Measurements from ENCODE around the gene PLK3.

DNA sequence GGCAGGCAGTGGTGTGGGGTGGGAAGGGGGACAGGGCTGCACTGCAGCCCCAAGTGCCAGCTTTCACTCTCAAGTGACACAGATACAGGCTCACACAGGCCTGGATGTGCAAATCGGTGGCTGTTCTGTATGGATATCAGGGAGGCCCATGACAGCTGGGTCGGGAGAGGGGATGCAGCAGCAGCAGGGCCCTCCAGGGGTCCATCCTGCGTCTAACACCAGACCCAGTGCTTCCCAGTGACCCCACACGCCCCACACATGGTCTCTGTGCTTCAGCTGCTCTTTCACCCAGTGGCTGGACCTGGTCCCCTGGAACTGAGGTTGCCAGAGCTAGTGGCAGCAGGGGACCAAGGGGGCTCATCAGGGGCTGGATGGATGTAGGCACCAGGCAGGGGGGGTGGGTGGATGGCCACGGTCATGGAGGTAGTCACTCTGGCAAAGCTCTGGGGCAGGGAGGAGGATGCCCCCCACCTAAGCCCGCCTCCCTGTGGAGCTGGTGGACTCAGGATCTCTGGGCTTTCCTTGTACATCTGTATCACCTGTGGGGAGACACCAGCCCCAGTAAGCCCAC is 22.0 kb downstream of the PLK3 start:
- TF ChIP-seq REST (IDR thresholded peaks at IDR 0.05; ENCODE audit: insufficient replicate concordance, low read depth): no peak
- no peak for TF ChIP-seq CTCF (IDR thresholded peaks at IDR 0.05; ENCODE audit: insufficient read depth, low read length)
